ENCODE results near the gene NXPH3.

Gene NXPH3

DNA sequence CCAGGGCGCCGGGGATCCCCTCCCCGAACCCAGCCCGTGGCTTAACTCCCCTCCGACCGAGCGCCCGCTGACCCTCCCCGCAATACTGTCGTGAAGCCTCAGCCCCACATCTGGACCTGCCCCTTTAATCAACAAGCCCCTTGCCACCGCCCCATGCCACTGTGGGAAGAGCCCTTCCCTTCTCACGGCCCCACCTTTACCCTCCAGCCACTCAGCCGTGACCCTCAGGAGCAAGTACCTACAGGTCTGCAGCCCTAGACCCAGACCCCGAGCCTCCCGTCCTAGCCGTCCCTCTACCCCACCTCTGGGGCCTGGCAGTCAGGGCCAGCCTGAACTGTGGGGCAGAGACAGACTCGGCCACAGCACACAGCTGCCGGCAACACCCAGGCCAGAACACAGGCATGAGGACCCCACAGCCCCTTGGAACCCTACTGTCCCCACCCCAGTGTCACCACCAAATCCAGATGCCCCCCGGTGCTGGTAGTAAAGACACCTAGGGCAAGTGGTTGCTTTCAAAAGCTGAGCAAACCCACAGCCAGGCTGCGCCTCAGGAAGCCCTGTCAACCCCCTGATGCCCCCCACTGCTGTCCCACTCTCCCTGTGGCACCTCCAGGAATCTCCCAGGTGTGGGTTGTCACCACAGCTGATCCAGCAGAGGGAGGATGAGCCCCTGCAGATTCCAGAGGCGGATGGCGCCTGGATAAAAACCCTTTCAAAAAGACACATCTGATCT, 1.4 kb downstream of the NXPH3 start:
- no peak for DNase-seq

DNA sequence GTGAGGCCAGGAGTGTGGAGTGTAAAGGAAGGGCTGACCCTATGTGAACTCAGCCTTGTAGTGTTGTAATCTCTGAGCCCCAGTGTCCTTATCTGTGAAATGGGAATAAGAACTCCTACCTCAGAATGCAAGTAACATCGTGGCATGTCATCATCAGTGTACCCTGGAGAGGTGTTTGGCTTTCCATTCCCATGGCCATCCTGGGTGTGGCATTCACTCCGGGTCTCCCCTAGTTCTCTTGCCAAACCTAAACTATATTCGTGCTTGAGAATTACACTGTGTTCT, 1.9 kb downstream of the NXPH3 start:
- no peak for DNase-seq

DNA sequence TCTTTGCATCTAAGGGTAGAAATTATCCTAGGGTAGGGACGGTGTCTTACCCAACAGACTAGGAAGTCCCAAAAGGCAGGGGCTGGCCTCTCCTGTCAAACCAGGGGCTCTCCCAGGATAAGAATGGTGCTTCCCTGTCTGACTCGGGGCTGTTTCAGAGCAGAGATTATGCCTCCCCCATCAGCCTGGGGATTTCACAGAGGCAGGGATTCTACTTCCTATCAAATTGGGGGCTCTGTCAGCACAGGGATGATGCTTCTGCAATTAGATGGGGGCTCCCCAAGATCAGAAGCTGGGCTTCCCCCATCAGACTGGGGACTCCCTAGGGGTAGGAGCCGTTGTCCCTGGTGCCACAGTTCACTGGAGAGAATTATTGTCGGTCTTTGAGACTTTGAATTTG, 2.3 kb downstream of the NXPH3 start:
- no peak for DNase-seq

DNA sequence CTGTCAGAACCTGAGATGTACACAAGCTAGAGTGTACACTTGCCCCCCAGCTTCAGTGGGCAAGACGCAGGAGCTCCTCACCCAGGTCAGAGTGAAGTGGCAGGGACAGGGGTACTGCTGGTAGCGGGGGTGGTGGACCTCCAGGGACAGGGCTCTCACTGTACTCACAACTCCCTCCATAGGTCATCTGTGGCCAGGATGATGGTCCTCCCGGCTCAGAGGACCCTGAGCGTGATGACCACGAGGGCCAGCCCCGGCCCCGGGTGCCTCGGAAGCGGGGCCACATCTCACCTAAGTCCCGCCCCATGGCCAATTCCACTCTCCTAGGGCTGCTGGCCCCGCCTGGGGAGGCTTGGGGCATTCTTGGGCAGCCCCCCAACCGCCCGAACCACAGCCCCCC, 2.7 kb downstream of the NXPH3 start:
- DNase-seq, result no peak

DNA sequence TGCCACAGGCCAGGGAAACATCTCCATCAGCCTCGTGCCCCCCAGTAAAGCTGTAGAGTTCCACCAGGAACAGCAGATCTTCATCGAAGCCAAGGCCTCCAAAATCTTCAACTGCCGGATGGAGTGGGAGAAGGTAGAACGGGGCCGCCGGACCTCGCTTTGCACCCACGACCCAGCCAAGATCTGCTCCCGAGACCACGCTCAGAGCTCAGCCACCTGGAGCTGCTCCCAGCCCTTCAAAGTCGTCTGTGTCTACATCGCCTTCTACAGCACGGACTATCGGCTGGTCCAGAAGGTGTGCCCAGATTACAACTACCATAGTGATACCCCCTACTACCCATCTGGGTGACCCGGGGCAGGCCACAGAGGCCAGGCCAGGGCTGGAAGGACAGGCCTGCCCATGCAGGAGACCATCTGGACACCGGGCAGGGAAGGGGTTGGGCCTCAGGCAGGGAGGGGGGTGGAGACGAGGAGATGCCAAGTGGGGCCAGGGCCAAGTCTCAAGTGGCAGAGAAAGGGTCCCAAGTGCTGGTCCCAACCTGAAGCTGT, 3.4 kb downstream of the NXPH3 start:
- no peak for DNase-seq

DNA sequence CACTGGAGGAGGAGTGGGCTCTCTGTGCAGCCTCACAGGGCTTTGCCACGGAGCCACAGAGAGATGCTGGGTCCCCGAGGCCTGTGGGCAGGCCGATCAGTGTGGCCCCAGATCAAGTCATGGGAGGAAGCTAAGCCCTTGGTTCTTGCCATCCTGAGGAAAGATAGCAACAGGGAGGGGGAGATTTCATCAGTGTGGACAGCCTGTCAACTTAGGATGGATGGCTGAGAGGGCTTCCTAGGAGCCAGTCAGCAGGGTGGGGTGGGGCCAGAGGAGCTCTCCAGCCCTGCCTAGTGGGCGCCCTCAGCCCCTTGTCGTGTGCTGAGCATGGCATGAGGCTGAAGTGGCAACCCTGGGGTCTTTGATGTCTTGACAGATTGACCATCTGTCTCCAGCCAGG, 3.9 kb downstream of the NXPH3 start:
- no peak for DNase-seq

DNA sequence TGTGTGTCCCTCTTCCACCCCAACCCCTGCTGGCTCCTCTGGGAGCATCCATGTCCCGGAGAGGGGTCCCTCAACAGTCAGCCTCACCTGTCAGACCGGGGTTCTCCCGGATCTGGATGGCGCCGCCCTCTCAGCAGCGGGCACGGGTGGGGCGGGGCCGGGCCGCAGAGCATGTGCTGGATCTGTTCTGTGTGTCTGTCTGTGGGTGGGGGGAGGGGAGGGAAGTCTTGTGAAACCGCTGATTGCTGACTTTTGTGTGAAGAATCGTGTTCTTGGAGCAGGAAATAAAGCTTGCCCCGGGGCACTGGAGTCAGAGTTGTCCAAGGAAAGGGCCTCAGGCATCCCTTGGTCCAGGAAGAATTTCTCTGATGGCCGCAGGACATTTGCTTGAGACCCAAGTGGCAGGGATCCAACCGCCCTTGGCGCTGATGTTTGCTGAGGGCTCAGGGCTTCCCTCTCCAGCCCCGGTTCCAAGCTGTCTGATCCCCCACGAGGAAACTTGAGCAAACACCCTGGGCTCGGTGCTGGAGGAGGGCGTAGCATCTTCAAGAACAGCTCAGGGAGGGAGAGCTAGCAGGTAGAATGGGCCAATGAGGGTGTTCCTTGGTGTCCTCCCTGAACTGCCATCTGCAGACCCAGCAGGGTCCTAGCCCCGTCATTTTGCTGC, 4.5 kb downstream of the NXPH3 start:
- no peak for DNase-seq

DNA sequence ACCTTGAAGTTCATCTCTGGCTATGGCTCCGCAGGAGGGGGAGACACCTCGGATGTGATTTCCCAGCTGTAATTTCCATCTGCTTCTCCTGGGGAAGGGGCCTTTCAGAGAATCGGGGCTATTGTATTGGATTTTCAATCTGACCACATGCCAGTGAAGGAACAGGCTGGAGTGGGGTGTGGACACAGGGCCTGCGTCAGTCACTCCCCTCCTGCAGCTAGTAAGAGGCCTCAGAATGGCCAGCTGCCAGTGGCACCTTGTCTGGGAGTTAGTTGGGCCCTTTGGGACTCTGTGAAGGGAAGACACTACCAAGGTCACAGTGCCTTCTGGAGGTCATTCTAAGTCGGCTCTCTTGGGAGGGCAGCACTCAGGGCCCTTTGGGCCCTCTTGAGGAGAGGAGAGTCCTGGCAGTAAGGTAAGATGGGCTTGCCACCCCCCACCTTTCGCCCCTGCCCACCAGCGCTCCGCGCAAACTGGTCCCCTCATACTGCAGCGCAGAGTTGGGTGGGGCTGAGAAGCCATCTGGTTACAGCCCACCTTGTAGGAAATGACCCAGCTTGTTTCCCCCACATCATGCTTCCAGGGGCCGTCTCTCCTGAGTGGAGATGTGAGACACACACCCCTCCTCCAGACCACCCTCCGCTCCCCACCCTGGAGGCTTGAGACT, 5.4 kb downstream of the NXPH3 start:
- no peak for DNase-seq

DNA sequence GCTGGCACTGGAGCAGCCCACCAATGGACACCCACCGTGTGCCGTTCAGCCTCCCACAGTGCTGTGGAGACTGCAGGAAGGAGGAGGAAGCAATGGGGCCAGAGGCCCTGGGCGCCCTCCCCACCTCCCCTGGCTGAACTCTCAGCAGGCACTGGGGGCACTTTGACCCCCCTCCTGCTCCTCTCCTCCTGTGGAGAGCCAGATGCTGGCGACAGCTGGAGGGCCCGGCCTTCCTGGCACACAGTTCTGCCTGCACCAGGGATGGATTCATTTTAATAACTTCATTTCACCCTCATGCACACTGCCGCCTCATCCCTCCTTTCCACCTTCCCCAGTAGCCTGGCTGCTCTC, 6.0 kb downstream of the NXPH3 start:
- no peak for DNase-seq

DNA sequence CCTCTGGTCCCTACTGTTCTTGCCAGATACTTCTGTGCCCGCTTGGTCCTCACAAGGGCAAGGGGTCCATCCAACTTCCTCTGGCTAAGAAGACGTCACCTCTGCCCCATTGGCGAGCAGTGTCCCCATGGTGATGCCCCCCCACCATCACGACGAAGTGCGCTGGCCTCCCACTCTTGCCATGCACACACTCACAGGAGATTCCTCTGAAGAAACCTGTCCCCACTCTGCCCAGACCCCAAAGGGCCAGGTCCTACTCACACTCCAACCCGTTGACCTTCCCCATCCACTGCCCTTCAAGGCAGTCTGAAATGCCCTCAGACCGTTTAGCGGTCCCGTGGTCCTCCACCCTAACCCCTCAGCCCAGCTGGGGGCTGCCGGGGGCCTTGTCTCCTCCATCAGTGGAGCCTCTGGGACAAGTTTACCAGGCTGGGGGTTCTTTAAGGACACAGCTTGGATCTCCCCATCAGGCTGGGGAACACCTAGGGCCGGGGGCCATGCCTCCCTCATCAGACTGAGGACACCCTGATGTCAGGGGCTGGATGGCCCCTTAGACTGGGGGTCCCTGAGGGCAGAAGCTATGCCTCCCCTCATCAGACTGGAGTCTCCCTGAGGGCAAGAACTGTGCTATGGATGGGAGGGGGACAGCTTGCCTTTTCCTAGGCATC, 6.5 kb downstream of the NXPH3 start:
- DNase-seq, result no peak

DNA sequence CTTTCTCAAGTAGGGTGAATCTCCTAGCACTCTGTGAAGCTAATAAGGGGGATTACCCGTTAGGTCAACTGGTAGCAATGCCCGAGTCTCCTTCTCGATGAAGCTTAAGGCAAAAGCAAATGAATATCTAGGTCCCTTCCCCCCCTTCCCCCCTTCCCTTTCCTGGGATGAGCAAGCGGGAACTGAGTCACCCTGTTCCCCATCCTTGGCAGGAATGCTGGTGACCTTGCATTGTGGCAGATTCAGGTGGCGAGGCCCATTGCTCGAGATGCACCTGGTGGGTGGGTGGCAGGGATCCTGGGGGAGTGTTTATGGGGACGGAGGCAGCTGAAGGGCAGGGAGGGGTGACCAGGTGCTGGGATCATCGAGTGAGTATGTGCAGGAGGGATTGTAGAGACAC, 7.1 kb downstream of the NXPH3 start:
- DNase-seq, result no peak

DNA sequence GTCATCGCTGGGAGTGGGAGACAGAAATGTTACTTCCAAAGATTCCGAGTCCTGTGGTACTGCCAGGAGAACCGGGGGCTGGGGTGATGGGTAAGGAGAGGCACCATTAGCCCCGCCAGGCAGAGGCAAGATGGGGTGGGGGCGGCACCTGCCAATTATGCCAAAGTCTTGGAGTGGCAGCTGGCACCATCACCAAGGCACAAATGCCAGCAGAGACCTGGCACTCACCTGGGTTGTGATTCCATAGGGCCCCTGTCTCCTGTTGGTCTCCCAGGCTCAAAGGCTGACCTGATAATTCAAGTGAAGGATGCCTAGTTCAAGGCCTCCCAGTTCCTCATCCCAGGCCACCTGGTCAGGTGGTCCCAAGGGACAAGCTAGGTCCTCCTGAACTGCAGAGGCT, 7.6 kb downstream of the NXPH3 start:
- no peak for DNase-seq

DNA sequence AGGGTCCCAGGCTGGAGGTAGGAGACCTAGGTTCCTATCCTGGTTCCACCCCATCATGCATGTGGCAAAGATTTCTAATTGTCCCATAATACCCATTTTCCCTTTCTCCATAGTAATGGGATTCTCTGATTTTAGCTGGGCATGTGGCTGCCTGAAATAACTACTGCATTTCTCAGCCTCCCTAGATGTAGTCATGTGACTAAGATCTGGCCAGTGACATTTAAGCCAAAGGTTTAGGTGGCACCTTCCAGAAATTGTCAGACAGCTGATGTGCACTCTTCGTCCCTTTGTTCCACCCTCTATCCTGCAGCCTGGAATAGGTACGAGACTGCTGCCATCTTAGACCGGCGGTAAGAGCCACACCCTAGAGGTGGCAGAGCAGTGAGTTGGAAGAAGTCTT, 8.2 kb downstream of the NXPH3 start:
- no peak for DNase-seq

DNA sequence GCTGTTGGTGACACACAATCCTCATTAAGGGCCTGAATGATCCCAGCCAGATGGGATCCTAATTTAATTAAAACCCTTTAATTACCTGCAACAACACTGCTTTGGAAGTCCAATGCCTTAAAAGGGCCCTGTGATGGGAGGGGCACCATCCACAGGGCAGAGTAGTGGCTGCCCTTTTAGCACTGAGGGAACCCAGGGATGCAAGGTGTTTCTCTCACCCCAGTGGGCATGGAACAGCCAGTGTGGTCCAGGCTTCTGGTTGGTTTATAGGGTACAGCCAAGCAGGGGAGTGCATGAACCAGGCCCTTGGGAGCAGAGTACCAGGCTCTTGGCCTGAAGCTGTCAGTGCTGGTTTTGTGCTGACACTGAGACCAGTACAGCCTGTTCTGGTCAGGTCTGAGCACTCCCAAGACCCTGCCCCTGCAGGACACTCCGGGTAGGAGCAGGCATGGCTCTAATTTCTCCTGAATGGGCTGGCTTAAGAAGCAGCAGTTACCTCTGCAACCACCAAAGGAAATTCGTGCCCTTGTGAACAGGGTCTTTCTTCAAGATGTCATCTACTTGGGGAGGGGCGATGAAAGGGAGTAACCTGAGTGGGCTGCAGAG, 9.9 kb downstream of the NXPH3 start:
- no peak for DNase-seq

DNA sequence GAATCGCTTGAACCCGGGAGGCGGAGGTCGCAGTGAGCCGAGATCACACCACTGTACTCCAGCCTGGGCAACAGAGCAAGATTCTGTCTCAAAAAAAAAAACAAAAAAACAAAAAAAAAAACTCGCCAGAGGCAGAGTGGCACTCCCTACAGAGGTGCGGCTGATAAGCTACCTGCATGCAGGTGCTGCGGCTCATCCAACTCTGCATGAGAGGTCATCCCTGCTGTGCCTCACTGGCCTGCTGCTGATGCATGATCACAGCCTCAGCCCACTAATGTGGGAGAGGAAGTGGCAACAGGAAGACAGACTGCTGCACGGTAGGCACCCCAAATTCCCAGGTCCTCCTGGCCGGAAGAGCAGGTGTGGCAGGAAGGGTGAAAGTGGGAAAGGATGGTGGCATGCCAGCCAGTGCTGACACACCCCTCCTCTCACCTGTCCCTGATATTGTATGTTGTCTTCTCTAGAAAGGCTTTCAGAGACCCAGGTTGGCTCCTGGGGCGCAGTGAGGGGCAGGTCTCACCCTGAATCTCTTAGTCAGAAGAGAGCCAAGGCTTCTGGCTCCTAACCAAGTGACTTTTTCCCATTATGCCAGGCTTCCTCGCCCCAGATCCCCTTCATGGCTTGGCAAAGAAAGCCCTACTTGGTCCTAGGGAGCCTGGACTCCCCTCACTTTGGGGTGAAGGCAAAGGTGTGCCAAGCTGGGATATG, 11.8 kb downstream of the NXPH3 start:
- no peak for DNase-seq

DNA sequence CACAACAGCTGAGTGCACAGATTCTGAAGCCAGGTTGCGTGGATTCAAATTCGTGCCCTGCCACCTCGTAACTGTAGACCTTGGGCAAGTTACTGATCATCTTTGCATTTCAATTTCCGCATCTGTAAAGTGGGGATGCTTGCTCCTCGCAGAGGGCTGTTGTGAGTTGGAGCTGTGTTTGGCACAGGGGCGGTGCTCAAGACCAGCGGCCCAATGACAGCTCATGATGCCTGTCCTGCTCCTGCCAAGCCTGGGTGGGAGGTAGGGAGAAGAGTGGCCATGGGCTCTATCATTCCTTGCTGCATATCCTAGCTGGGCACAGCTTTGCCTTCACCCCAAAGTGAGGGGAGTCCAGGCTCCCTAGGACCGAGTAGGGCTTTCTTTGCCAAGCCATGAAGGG, 12.6 kb downstream of the NXPH3 start:
- DNase-seq, result no peak

DNA sequence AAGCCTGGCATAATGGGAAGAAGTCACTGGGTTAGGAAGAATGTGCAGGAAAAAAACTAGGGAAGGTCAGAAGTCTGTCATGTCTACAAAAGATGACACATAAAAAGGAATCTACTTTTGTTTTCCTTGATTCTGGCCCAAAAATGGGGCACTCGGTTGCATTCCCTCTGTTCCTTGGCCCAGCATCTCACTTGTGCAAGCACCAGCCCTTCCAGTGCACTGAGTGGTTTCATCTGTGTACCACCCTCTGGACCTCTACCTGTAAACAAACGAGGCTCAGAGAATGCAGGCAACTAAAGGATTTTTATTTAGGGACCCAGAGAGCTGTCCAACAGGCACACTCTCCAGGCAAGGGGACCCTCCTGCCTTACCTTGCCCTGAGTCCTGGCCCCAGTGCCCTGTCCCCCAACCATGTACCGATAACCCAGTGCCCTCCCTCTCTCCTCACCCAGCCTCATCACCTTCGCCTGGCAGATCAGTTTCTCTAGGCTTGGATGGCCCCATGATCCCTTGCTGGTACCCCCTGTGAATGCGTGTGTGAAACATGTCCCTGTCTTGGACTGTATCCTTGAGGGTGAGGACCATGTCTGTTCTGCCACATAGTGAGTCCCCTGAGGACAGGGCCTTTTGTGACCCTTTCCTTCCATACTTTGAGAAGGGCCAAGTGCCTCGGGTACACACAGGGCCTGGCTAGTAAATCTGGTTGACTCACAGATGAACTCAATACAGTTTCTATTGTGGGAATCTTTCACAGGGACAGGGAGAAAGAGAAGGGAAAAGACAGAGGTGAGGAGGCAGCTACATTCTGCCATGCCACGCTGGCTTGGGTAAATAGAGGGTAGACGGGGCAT, 13.3 kb downstream of the NXPH3 start:
- no peak for DNase-seq

DNA sequence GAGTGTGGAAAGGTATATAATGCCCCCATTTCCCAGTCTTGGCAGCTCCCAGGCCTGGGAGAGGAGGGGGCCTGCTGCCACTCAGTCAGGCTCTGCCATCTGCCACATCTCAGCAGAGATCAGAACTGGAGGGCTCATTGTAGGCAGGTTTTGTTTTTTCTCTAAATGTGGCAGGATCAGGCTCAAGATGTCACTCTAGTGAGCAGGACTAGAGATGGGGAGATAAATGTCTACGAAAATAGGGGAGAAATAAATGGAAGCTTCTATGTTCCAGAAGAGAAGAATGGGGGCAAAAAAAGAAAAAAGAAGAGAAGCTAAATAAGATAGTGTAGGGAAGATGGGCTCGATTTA, 13.9 kb downstream of the NXPH3 start:
- no peak for DNase-seq

DNA sequence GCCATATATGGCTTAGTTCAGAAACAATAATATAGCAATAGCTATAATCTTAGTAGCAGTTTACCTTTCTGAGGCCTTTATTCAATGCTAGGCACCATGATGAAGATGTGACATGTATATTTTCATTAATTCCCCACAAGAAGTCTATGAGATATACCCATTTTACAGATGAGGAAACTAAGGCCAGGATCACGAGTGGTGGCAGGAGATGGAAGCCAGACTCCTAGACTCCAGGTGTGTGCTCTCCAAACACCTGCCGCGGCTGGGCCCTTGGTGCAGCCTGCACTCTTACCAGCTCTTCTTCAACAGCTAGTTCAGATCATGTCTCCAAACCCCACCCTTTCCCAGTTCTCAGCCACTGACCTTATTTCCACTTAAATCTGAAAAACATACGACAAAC, 15.2 kb downstream of the NXPH3 start:
- no peak for DNase-seq

DNA sequence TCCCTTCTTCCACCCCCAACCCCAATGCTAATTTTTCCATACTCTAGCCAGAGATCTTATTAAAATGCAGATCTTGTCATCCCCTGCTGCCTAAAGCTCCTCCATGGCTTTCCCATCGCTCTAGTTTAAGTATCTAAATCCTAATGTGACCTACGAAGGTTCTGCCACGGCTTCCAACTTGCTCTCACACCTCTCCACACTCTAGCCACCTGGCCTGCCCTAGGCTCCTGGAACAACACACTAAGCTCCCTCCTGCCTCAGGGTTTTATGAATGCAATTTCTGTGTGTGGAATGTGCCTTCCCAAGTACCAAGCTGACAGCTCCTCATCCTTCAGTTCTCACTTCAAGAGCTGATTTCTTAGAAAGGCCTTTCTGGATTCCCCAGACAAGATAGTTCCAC, 16.6 kb downstream of the NXPH3 start:
- no peak for DNase-seq

DNA sequence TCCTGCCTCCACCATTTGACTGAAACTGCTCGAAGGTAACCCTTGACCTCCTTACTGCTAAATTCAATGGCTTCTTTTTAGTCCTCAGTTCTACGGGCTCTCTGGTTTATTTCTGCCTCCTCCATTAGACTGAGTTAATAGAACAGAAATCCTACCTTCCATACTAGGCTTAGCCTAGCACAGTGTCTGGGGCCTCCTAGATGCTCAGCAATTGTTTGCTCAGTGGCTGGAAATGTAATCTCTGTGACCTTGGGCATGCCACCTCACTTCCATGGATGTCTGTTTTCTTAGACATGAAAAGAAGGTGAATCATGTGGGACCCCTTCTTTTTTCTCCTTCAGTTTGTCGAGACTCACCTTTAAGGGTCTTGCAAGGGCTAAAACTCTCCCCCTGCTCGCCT, 19.7 kb downstream of the NXPH3 start:
- no peak for DNase-seq

DNA sequence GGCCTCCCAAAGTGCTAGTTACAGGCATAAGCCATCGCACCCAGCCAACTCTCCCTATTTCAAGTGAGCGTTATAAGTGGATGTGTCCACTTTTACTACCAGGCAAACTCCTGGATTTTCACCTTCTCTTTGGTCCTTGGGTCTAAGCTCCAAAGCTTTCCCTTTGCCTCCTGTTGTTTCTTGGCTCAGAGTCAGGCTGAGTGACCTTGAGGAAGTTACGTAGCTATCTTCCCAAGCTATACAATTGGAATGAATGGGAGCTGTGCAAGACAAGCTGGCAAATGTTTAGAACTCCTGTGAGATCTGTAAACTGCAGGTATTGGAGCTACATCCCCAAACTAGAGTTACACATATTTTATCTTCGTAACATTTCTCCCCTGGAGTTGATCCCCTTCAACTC, 20.3 kb downstream of the NXPH3 start:
- no peak for DNase-seq

Data from stimulated activated naive CD4-positive, alpha-beta T cell treated with Interleukin-2 at 50 U/mL for 16 hours (primary cell).